Activated CD8-positive, alpha-beta memory T cell treated with anti-CD3 and anti-CD28 coated beads for 36 hours (primary cell): ENCODE data around the gene PTPN9. TPM values are rescaled to one million over a fixed set of nuclear protein-coding genes. Genes with fewer than 3 reads are reported as not detected.
"Not testable (repeated sequence)": the region's sequence is repeated elsewhere in the genome, so short reads cannot be mapped to it uniquely, and the experiment has no call there.

Source experiments
- CTCF ChIA-PET: fragments of 350-600 bp; sonication (Branson Sonifier 250); formaldehyde crosslinking; loops from one replicate; lab custom pipeline; 2021; ENCODE audit warnings: antibody characterized with exemption; lab: Charles Lee
- POLR2A ChIA-PET: fragments of 350-600 bp; sonication (Branson Sonifier 250); formaldehyde crosslinking; loops from one replicate; lab custom pipeline; 2021; ENCODE audit warnings: antibody characterized with exemption; lab: Charles Lee
- total RNA-seq, 2 experiments: library from RNA; stranded (reverse); gene quantifications; one replicate each; pipeline ENCODE4 v1.2.3, GENCODE V29; 2021

Gene PTPN9
- total RNA-seq, 2 experiments from 2014 or later: 21.1 to 21.6 TPM

DNA sequence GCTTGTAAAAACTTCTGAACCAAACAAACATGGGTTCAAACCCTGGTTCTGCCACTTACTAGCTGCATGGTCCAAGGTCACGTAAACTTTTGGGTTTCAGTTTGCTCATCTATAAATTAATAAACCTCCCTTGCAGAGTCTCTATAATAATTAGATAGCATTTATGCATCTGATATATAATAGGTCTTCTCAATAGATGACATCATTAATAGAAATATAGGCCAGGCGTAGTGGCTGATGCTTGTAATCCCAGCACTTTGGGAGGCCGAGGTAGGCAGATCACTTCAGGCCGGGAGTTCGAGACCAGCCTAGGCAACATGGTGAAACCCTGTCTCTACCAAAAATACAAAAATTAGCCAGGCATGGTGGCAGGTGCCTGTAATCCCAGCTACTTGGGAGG, 102.0 kb downstream of the PTPN9 start:
- POLR2A ChIA-PET, CTCF ChIA-PET: not testable (repeated sequence)

DNA sequence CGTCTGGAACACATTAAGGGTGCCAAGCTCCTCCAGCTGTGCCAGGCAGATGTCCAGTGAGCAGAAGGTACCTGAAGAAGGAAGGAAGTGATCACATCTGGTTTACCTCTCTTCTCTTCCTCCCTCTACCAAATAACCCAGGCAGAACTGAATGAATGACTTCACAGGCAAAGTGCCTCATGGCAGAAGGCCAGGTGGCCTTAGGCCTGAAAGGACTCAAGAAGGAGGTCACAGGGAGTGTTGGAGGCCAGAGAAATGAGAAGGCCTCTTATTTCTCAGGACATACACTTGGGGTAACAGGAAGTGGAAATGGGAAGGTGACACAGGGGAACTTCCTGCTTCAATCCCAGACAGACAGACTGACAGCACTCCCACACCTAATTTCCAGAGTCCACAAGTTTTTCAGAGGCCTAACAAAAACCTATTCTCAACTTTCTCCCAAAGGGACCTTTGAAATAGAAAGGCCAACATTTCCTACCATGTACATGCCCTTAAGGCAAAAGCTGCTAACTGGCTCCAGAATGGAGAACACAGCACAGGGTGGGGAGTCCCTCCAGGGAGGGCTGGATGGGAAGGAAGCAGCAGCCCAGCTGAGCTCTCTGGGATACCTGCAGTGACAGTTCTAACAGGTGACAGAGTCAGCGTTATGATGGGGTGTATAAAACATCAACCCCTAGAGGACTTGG, 110.1 kb downstream of the PTPN9 start:
- CTCF ChIA-PET: no interaction called here
- POLR2A ChIA-PET: no interaction called here

DNA sequence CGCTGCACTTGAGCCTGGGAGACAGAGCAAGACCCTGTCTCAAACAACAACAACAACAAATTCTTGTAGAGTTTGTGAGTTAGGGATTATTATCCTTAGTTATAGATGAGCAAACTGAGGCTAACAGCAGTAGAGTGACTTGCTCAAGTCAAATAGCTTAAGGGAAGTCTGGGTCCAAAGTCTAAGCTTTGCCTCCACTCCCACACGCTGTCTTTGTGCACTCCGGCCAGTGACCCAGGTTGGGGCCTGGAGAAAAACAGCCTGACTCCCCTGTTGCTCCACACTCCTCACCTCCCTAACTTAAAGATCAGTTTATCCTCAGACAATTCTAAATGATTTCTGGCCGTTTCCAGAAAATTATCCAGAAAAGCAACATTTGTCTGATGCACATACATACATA, 118.5 kb downstream of the PTPN9 start:
- POLR2A ChIA-PET: no interaction called here
- CTCF ChIA-PET: interaction anchor here (0.6 kb wide), 2 partner anchors 15 to 1145 kb away, joined by 3 read pairs; no protein-coding TSS in a partner anchor

GRCh38 chr15:75459581-75459980, 119.5 kb downstream of the PTPN9 start:
- ChIA-PET POLR2A (interaction anchor here (0.7 kb wide), 1 partner anchor 1028 kb away, joined by 6 read pairs; no protein-coding TSS in a partner anchor), CTCF (no interaction called here)

DNA sequence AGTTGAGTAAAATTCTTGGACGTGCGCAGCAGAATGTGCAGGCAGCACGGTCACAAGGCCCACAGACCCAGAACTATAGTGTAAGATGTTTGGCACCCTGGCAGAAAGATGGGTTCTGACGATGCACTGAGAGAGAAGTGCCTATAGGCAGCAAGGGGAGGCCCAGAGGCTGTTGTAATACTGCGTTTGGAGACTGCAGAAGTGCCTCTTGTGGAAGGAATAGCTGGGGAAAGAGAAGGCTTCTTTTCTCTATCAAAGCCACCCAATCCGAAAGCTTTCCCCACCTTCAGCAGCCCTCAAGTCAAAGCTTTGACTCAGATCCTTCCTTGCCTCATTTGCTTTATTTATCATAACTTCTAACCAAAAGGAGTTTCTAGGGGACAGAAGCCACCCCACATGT, 122.4 kb downstream of the PTPN9 start:
- ChIA-PET POLR2A (interaction anchor here (0.6 to 6.3 kb wide), 3 partner anchors 11 to 89 kb away, joined by 7 to 79 read pairs (median 9); partner anchors contain the start of gene MAN2C1), CTCF (interaction anchor here (1.2 kb wide), 1 partner anchor 10 kb away, joined by 3 read pairs; no protein-coding TSS in a partner anchor)

GRCh38 chr15:75455982-75456531, 123.1 kb downstream of the PTPN9 start:
- ChIA-PET POLR2A (interaction anchor here (0.6 to 6.3 kb wide), 8 partner anchors 10 to 513 kb away, joined by 3 to 79 read pairs (median 10); partner anchors contain the start of genes IMP3, MAN2C1, PTPN9 and SNX33), CTCF (interaction anchor here (0.5 to 2.8 kb wide), 6 partner anchors 28 to 259 kb away, joined by 3 to 24 read pairs (median 3); partner anchors contain the start of genes IMP3 and MAN2C1)

- CTCF ChIA-PET: interaction anchor here (0.5 to 2.8 kb wide), 7 partner anchors 29 to 259 kb away, joined by 3 to 24 read pairs (median 3); partner anchors contain the start of genes IMP3 and MAN2C1
- POLR2A ChIA-PET: interaction anchor here (0.5 to 6.3 kb wide), 9 partner anchors 10 to 601 kb away, joined by 3 to 79 read pairs (median 9); partner anchors contain the start of genes IMP3, MAN2C1, PTPN9 and SNX33
These were observed 123.6 kb downstream of the PTPN9 start for GRCh38 chr15:75455424-75455981.

GRCh38 chr15:75454471-75455378, 124.4 kb downstream of the PTPN9 start:
- CTCF ChIA-PET: interaction anchor here (0.8 to 2.8 kb wide), 6 partner anchors 30 to 185 kb away, joined by 3 to 24 read pairs (median 5); partner anchors contain the start of genes IMP3 and MAN2C1
- POLR2A ChIA-PET: interaction anchor here (0.5 to 6.3 kb wide), 14 partner anchors 9 to 600 kb away, joined by 3 to 79 read pairs (median 5); partner anchors contain the start of genes IMP3, MAN2C1, PTPN9 and SNUPN

DNA sequence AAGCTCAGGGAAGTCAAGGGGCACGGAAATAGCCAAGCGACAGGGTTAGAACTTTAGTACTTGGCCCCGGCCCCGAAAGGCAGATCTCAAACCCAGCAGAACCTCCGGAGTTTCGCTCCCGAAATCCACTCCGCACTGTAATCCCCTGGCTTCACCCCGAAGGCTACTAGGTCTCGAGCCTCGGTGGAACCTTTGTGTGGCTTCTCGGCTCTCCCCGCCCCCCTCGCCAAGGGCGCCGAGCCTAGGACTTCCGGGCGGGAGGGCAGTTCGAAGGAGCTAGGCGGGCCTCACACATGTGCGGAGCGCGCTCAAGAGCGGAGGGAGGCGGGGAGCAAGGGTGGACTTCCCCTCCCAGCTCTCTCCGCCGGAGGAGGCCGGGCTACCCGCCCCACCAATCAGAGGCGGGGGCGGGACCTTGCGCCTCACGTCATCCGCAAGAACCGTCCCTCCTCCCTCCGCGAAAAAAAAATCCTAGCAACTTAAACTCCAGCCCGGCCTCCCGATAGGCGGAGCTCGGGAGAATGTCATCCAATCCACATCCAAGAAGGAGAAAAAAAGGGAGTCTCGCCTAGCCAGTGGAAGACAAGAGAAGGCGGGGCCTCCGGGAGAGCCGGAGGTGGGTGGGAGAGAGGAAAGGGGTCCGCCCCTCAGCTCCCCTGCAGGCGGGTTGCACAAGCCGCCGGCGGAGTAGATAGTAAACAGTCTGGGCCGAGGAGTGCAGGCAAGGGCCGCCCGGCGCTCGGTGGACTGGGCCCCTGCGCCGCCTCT, 125.2 kb downstream of the PTPN9 start:
- CTCF ChIA-PET: interaction anchor here (0.8 to 2.8 kb wide), 6 partner anchors 55 to 362 kb away, joined by 3 to 24 read pairs (median 4); partner anchors contain the start of genes IMP3 and MAN2C1
- POLR2A ChIA-PET: interaction anchor here (0.5 to 6.3 kb wide), 11 partner anchors 8 to 194 kb away, joined by 3 to 79 read pairs (median 5); partner anchors contain the start of genes IMP3, MAN2C1, PTPN9 and SNUPN

DNA sequence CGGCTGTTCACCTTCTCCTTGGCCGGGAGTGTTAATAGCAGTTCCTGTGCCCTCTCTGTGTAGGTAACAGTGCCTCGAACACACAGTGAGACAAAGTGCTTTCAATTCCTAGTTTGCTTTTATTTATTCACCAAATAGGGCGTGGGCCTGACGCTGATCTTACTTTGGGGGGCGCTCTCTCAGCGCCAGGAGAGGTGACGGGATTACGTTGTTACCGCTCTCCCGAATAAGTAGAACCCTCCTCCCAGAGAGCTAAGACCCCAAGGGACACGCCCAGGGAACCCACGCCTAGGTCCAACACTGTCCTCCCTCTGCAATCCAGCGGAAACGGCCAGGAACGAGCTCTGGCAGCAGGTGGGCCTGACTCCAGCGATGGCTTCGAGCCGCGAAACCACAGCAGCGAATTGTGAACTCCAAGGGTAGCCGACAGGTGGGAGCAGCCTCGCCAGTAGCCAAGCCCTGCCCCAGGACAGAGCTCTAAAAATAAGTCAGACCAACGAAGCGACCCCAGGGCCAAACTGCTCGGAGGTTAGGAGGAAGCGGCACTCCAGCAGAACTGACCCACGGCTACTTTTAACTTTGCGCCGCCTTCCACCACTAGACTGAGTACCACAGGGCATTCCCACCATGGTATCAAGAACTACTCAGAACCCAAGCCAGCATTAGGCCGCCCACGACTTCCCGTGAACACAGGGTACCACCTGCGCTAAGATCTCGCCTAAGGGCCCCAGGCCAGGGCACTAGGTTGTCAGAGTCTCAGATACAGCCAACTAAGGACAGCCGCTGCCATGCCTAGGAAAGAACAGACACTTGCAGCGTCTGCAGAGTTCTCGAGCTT, 126.0 kb downstream of the PTPN9 start:
- CTCF ChIA-PET: interaction anchor here (1.0 to 1.7 kb wide), 4 partner anchors 85 to 187 kb away, joined by 3 to 12 read pairs (median 4); partner anchors contain the start of genes IMP3 and PTPN9
- POLR2A ChIA-PET: interaction anchor here (0.7 to 6.3 kb wide), 6 partner anchors 60 to 194 kb away, joined by 3 to 79 read pairs (median 12); partner anchors contain the start of genes IMP3, MAN2C1, PTPN9 and SNUPN

DNA sequence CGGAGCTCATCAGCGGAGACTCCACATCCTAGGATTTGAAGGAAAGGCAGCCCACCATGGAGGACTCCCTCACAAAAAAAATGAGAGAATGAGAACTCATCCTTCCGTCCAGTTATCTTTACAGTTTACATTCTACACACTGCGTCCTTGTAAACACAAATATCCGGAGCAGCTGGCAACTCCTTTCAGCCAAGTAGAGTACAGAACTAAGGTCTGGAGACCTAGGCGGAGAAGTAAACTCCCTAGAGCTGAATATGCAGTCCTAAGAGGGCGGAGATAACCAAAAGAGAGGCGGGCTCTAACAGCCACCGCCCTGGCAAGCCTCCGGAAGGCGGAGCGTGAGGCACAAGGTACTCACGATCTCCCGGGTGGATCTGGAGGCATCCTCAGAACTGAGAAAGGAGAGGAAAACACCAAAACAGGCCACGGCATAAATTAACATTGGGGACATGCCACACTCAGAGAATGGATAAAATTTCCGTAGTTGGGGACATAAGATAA, 126.7 kb downstream of the PTPN9 start:
- CTCF ChIA-PET: interaction anchor here (0.6 to 1.7 kb wide), 4 partner anchors 11 to 126 kb away, joined by 3 to 6 read pairs (median 5); partner anchors contain the start of gene PTPN9
- POLR2A ChIA-PET: interaction anchor here (1.0 to 6.3 kb wide), 7 partner anchors 84 to 991 kb away, joined by 4 to 79 read pairs (median 10); partner anchors contain the start of genes IMP3, MAN2C1, PTPN9 and SNUPN

- ChIA-PET POLR2A (interaction anchor here (0.5 to 6.3 kb wide), 14 partner anchors 19 to 1323 kb away, joined by 3 to 79 read pairs (median 4); partner anchors contain the start of genes IMP3, MAN2C1, SNUPN and SNX33), CTCF (interaction anchor here (0.6 to 1.7 kb wide), 5 partner anchors 11 to 127 kb away, joined by 3 to 6 read pairs (median 5); partner anchors contain the start of gene PTPN9)
These were observed 127.3 kb downstream of the PTPN9 start, which contains the start of gene SIN3A for GRCh38 chr15:75451674-75452363. Gene SIN3A, minus strand, starts transcription at chr15:75451690. Its CDS starts 21,315 bp downstream, at chr15:75430375.

- ChIA-PET POLR2A (interaction anchor here (0.6 to 6.3 kb wide), 10 partner anchors 19 to 1323 kb away, joined by 3 to 79 read pairs (median 4); partner anchors contain the start of genes IMP3, MAN2C1 and SNX33), CTCF (interaction anchor here (0.6 to 1.7 kb wide), 4 partner anchors 83 to 127 kb away, joined by 3 to 6 read pairs (median 4); partner anchors contain the start of gene PTPN9)
These were observed 127.9 kb downstream of the PTPN9 start for GRCh38 chr15:75451202-75451673.
